GDM1 (cell line): ENCODE data around the gene ACSBG1.
A peak's percentile ranks its signal among the peaks of the same experiment; 100 is the strongest.
"Not testable (repeated sequence)": the region's sequence is repeated elsewhere in the genome, so short reads cannot be mapped to it uniquely, and the experiment has no call there.

Experiments used
- DNase-seq: peaks from one replicate; lab custom pipeline; 2025; lab: John Stamatoyannopoulos, UW

ACSBG1 gene

GRCh38 chr15:78164010-78164409 is 70.4 kb downstream of the ACSBG1 start:
- no peak for DNase-seq

- DNase-seq = no peak
Observed at GRCh38 chr15:78162038-78162437, 72.3 kb downstream of the ACSBG1 start.

- DNase-seq = no peak
Observed at GRCh38 chr15:78159395-78159794, 75.0 kb downstream of the ACSBG1 start.

- no peak for DNase-seq
Observed at GRCh38 chr15:78157203-78157602, 77.2 kb downstream of the ACSBG1 start.

GRCh38 chr15:78156653-78157052 is 77.7 kb downstream of the ACSBG1 start:
- no peak for DNase-seq

- DNase-seq = no peak
Observed at GRCh38 chr15:78155355-78155939, 78.9 kb downstream of the ACSBG1 start.

- no peak for DNase-seq
Observed at GRCh38 chr15:78154955-78155354, 79.4 kb downstream of the ACSBG1 start.

GRCh38 chr15:78151075-78151474 is 83.3 kb downstream of the ACSBG1 start:
- not testable (repeated sequence) for DNase-seq

GRCh38 chr15:78149805-78150751 is 84.3 kb downstream of the ACSBG1 start:
- DNase-seq = no peak

GRCh38 chr15:78149068-78149804 is 85.1 kb downstream of the ACSBG1 start, which contains the start of gene IDH3A:
Gene IDH3A, plus strand, starts transcription at chr15:78149362. Its CDS starts 42 bp downstream, at chr15:78149404.
- peak; percentile 97 for DNase-seq

GRCh38 chr15:78148392-78149067 is 85.8 kb downstream of the ACSBG1 start:
- no peak for DNase-seq

- no peak for DNase-seq
Observed at GRCh38 chr15:78147566-78147965, 86.8 kb downstream of the ACSBG1 start.

- DNase-seq = no peak
Observed at GRCh38 chr15:78146425-78147154, 87.8 kb downstream of the ACSBG1 start.

GRCh38 chr15:78142332-78142731 is 92.0 kb downstream of the ACSBG1 start:
- DNase-seq = no peak

GRCh38 chr15:78140292-78140691 is 94.1 kb downstream of the ACSBG1 start:
- DNase-seq = no peak

GRCh38 chr15:78139578-78139977 is 94.8 kb downstream of the ACSBG1 start:
- DNase-seq = no peak

- no peak for DNase-seq
Observed at GRCh38 chr15:78133801-78134200, 100.6 kb downstream of the ACSBG1 start.

- peak; percentile 66 for DNase-seq
Observed at GRCh38 chr15:78131295-78132061, 102.9 kb downstream of the ACSBG1 start, which contains the start of gene CIB2. Gene CIB2, minus strand, starts transcription at chr15:78131445. Its CDS starts 230 bp downstream, at chr15:78131215.

- no peak for DNase-seq
Observed at GRCh38 chr15:78130466-78131294, 103.7 kb downstream of the ACSBG1 start.
